HT1080 (cell line): ENCODE results near the gene BSG. TPM values are rescaled to one million over a fixed set of nuclear protein-coding genes. Genes with fewer than 3 reads are reported as not detected.
A peak's percentile ranks its signal among the peaks of the same experiment; 100 is the strongest.
"Not testable (repeated sequence)": the region's sequence is repeated elsewhere in the genome, so short reads cannot be mapped to it uniquely, and the experiment has no call there.

Experiments used
- DNase-seq: peaks from one replicate; pipeline ENCODE4 v3.0.0-alpha.2; 2015; ENCODE audit warnings: low read depth
- total RNA-seq: library from RNA; depleted of rRNA; stranded (reverse); fragments of >200 nt; shearing (Covaris generic); gene quantifications from 2 replicates; pipeline ENCODE4 v1.2.3, GENCODE V29; 2014

BSG gene
- total RNA-seq, 1 experiment from 2014 or later: 545 TPM

- DNase-seq: peak; percentile 40
Measured at GRCh38 chr19:571566-571974, 826 bp upstream of the BSG start.

GRCh38 chr19:572743-573518 lies 535 bp downstream of the BSG start:
- DNase-seq: peak; percentile 34

GRCh38 chr19:573519-573825 lies 1.1 kb downstream of the BSG start:
- DNase-seq: no peak

GRCh38 chr19:574658-575526 lies 2.5 kb downstream of the BSG start:
- no peak for DNase-seq

GRCh38 chr19:575527-576506 lies 3.4 kb downstream of the BSG start:
- peak; percentile 89 for DNase-seq

- DNase-seq: no peak
Measured at GRCh38 chr19:576768-577438, 4.5 kb downstream of the BSG start.

- DNase-seq: no peak
Measured at GRCh38 chr19:577439-578392, 5.3 kb downstream of the BSG start.

- no peak for DNase-seq
Measured at GRCh38 chr19:579111-579841, 6.9 kb downstream of the BSG start.

GRCh38 chr19:579842-580155 lies 7.4 kb downstream of the BSG start:
- DNase-seq: no peak

GRCh38 chr19:580274-580835 lies 8.0 kb downstream of the BSG start:
- DNase-seq: no peak

GRCh38 chr19:581399-582111 lies 9.2 kb downstream of the BSG start:
- DNase-seq: no peak

GRCh38 chr19:582497-583197 lies 10.3 kb downstream of the BSG start:
- no peak for DNase-seq

- no peak for DNase-seq
Measured at GRCh38 chr19:583198-583967, 11.0 kb downstream of the BSG start.

- no peak for DNase-seq
Measured at GRCh38 chr19:583968-584239, 11.5 kb downstream of the BSG start.

- DNase-seq: peak; percentile 34
Measured at GRCh38 chr19:584240-585001, 12.0 kb downstream of the BSG start.

GRCh38 chr19:585146-585545 lies 12.8 kb downstream of the BSG start:
- not testable (repeated sequence) for DNase-seq
